HTERT RPE-1 (cell line): ENCODE results near the gene ADAM17.
"Not testable (repeated sequence)": the region's sequence is repeated elsewhere in the genome, so short reads cannot be mapped to it uniquely, and the experiment has no call there.

Experiments used
- in situ Hi-C: fragments of 300-500 bp; cut with MboI; formaldehyde crosslinking; loops from 4 replicates; pipeline ENCODE4 v1.14.3; 2020; ENCODE audit warnings: low sequenced_read_pairs

ADAM17 gene

DNA sequence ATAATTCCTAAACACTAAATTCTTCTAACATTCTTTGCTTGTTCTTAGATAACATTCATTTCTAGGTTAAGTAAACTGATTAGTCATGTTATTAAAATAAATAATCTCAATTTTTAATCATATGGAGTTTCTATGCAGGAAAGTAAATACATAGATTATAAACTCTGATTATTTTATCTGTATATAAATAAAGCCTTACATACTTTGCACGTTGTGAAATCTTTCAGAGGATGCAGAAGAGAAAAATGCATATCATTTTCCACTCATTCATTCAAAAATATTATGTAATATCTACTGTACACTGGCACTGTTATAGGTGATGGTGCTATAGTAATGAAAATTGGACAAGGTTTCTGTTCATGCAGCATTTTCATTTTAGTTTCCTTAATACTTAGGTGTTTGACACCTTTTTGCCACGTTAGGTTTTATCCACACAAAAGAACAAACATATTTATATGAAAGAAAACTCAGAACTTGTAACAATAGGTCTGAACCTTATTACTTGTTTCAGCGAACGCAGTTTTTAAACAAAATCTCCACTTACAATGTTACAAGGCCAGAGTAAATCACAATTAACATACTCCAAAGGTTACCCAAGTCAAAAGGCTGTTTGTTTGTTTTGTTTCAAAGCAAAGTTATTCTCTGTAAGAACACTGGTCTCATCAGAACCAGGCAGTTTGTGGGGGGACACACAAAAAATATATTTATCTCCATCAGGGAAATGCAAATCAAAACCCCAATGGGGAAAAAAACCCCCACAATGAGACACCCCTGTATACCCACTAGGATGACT lies 27.4 kb downstream of the ADAM17 start:
- in situ Hi-C loops = no loop called here

DNA sequence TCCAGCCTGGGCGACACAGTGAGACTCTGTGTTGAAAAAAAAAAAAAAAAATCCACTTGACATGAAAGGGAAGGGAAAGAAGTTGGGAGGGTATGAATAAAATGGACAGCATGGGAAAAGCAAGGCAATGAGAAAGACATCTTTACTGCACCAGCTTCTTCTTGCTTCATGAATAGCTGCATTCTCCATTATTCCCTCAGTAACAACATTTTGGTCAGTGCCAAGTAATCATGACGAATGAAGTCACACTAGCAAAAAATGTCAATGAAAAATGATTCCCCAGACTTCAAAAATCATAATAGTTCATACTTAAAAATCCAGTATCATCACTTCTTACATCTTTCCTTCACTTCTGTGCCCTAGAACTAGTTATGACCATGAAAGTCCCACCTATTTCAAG lies 30.4 kb downstream of the ADAM17 start:
- in situ Hi-C loops = no loop called here

DNA sequence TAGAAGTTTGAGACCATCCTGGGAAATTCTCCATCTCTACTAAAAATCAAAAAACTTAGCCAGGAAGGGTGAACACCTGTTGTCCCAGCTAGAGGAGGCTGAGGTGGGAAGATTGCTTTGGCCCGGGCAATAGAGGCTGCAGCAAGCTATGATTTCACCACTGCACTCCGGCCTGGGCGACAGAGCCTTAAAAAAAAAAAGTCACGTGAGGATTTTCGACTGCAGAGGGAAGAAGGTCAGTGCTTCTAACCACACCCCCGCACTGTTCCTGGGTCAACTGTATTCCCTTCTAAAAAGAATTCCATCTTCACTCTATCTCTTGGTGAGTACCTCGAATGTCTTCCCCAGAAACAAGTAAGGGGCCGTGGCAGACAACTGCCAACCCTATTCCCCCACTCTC lies 31.3 kb downstream of the ADAM17 start:
- in situ Hi-C loops = no loop called here

DNA sequence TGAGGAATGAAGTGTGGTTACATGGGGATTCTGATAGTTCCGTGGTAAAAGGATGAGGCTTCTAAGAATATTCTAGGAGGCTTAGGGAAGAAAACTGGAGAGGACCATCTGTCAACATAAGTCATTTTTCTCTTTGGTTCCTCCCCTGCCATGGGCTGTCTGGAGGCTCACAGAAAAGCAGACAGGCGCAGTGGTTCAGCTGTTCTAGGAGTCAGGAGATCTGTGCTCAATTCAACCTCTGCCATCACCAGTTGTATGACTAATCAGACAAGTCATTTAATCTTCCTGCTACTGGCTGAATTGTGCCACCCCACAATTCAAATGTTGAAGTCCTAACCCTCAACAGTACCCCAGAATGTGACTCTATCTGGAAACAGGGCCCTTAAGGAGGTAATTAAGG lies 36.4 kb downstream of the ADAM17 start:
- in situ Hi-C loops = no loop called here

DNA sequence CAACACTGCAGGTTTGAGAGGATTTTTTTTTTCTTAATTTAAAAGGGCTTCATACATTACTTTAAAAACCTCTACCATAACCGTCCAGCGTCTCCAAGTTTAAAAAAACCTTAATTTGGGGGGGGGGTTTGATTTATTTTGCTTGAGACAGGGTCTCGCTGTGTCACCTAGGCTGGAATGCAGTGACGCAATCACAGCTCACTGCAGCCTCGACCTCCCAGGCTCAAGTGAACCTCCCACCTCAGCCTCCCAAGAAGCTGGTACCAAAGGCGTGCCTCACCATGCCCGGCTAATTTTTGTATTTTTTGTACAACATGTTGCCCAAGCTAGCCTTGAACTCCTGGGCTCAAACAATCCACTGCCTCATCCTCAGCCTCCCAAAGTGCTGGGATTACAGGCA lies 36.9 kb downstream of the ADAM17 start:
- in situ Hi-C loops = no loop called here

DNA sequence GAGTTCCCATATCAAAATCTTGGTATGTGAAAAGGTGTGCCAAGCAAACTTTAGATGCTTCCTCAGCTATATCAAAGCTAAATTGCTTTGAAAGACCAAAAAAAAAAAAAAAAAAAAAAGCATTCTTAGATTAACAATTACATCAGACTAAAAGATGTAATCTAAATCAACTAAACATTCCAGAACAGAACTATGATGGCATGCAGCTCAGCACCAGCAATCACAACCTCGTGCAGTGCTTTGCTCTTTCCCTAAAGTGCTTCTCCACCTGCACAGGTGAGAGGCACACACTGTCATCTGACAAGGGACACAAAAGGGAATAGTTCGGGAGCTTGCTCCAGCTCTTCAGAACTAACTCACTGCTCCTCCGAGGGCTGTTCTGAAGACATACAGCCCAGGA lies 37.5 kb downstream of the ADAM17 start:
- in situ Hi-C loops = no loop called here

DNA sequence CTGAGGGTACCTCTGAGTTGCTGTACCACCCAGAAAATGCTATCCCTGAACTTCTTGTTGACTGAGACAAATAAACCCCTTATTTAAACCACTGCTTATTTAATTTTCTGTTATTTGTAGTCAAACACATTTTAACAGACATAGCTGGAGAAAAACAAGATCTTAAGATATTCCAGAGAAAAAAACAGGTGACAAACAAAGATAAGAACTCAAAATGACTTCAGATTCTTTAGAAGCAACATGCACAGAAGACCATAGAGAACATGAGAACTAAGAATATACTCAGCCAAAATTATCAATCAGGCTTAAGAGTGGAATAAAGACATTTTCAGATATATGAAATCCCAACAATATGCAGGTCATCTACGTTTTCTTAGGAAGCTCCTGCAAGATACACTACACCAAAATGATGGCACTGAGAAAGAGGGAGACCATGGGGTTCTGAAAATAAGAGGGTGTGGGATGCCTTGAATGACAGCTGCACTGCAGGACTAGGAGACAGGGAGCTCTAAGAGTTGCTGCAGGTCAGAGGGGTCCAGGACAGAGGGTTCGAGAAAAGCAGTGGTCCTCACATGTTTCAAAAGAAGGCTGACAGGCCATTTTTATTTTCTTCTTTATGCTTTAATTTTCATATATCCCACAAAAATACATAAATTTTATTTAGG lies 38.4 kb downstream of the ADAM17 start:
- in situ Hi-C loops = no loop called here

DNA sequence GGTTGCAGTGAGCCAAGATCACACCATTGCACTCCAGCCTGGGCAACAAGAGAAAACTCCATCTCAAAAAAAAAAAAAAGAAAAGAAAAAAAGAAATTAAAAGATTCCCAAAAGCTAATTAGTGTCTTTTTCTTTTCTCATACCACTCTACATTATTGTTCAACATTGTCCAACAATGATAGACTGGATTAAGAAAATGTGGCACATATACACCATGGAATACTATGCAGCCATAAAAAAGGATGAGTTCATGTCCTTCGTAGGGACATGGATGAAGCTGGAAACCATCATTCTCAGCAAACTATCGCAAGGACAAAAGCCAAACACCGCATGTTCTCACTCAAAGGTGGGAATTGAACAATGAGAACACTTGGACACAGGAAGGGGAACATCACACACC lies 41.7 kb downstream of the ADAM17 start:
- in situ Hi-C loops = not testable (repeated sequence)

DNA sequence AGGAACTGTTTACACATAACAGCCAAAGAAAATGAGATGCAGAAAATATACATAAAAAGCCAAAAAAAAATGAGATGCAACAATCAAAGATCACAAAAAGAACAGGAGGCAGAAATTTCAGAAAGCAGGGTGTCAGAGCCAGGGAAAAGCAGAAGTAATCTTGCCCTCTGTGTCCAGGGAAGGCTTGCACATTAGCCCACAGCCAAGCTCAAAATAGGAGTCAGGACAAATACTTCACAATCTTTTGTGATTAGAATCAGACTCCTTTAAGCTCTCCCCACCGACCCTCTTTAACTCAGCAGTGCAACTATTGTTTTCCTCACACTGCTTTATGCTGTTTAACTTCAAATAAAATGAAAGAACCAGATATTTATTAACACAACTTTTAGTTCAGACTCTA lies 46.7 kb downstream of the ADAM17 start:
- in situ Hi-C loops = no loop called here

DNA sequence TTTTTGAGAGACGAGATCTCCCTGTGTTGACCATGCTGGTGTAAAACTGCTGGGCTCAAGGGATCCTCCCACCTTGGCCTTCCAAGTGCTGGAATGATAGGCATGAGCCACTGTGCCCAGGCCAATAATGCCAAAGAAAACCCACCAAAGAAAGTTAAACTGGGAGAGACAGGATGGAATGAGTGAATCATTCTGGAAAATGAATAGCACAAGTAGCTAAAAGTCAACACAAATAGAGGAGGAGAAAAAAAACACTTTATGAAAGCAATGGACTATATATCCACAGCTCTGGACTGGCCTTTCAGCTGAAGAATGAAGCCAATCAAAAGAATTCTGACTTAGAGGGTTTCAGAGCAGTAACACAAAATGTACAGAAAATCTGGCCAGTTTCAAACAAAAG lies 57.4 kb downstream of the ADAM17 start:
- in situ Hi-C loops = no loop called here

DNA sequence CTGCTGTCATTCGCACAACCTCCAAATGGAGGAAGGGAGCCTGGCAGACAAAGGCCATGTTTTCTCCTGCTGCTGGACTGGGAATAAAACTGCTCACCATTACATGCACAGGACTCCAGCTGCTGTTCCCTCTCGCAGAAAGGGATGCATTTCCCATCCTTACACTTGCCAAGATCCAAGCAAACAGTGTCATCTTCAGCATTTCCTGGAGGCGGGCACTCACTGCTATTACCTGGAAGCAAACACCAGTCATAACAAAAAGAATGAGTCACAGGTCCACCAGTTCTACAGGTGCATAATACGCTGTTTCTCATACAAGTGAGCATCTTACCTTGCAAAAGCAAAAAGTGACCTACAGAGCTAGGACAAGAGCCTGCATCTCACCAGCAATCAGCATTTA lies 58.6 kb downstream of the ADAM17 start:
- in situ Hi-C loops = no loop called here

DNA sequence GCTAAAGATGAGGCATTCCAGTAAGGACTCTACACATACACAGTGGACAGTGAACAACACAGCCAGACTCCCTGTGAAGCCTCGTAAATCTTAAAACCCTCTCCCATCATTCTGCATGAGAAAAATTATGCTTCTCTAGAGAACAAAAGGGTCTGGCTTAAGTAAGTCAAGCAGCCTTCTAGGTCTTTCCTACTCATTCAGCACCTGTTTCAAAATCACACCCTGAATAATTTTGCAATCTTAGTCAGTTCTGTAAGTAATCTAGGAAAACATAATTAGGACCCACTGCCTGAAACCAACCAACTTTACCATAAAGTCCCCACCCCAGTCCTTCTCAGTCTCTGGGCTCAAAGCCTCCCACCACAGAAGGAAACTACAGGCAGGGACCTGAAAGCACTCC lies 61.5 kb downstream of the ADAM17 start:
- in situ Hi-C loops = no loop called here

DNA sequence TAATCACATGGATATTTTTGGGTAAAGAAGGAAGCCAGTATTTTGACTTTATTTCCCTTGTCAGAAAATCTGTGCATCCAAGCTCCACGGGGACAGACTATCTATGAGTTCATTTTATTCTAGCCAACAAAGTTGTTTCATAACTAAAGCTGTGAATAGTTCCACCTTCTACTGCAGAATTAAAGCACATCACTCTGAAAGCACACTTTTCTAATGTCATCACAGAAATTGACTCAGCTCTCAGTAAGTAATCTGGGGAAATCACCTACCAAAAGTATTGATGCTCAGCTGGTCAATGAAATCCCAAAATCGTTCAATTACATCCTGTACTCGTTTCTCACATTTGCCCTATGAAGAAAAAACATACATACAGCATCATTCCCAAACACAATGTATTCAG lies 62.2 kb downstream of the ADAM17 start:
- in situ Hi-C loops = no loop called here

DNA sequence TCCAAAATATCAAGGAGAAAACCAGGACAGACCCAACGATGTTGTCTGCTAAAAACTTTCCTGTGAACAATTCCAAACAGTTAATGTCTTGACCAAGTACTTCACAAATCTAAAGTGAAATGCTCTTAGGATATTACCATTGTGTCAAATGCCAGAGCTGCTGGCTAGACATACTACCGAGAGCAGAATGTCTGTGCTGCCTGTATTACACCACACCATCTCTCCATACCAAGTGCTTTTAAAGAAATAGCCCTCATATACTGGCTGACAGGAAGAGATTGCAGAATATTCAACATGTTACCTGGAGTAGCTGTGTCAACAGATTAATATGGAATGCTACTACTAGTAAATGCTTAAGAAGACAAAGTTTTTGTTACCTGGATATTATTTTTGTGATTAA lies 62.7 kb downstream of the ADAM17 start:
- in situ Hi-C loops = no loop called here

DNA sequence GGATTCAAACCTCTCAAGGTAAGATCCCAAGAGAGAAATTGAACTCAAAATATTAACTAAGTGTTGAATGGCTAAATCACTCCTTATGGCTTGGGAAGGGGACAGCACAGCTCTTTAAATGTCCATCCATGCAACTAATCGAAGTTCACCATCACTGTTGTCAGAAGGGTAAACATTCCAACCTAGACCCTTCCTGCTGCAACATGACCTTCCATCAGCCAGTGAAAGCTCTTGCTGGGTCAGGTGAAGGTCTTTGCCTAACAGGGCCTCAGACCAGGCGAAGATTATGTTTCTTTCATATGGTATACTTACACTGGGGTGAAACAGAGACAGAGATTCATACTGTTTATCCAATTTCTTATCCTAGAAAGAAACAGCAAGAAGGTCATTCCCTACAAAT lies 64.8 kb downstream of the ADAM17 start:
- in situ Hi-C loops = no loop called here

DNA sequence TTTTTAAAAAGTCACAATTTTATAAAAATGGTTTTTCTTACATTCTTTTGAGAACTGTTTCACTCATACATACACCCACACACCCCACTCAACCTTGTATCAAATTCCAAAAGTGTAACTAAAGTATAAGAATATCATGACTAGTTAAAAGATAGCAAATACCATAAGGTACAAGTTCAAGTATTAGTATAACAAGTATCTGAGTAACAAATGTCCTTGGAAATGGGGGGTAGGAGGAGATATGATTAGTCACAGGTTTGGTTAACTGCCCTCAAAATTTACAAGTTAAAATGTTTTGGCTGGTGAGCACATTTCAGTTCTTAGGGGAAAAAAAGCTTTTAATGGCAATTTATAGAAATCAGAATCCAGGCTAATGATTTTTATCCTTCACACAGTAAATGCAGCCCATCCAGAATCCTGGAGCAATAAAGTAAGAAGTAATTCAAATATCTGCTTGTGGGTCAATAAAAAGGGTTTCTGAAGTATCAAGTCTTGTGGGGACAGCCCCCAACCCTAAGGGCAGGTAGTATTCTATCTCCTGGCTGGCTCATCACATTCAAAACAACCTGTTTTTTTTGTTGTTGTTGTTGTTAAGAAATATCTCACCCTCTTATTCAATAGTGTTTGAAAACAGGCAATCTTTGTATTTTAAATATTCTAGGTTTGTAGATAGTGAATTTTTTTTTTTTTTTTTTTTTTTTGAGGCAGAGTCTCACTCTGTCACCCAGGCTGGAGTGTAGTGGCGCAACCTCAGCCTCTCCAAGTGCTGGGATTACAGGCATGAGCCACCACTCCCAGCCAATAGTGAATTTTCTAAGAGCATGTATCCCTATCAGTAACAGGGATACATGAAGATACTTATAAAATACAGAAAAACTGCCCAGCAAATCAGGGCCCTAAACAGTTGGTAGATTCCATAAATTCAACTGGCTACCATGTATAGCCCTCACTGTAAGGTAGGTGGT lies 66.8 kb downstream of the ADAM17 start:
- in situ Hi-C loops = no loop called here

DNA sequence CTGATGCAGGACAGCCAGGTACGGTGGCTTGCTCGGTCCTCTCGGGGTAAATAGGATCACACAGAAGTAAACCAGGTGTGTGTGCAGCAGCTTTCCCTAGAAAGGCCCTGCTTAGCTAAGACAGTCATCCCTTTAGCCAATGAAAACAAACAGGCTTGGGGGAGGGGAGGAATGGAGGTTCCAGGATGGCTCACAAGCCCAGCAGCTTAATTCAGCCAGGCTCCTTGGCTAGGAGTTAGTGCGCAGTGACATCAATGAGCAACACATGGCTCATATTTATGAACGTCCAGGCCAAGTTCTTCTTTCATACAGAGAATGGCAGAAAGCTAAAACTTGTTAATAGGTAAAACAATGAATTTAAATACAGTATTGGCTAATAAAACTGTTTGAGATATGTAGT lies 71.1 kb downstream of the ADAM17 start:
- in situ Hi-C loops = no loop called here

DNA sequence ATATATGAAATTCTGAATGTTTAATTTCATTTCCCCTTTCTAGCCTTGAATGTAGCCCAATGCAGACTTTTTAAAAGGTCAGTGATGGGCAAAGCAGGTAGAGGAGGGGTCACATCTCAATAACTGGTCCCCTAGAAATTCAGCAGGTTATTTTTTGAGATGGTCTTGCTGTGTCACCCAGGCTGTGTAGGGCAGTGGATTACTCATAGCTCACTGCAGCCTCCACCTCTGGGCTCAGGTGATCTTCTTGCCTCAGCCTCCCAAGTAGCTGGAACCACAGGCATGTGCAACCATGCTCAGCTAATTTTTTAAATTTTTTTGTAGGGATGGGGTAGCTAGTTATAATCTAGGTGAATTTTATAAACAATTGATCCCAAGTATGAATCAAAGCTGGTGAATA lies 72.5 kb downstream of the ADAM17 start:
- in situ Hi-C loops = no loop called here

DNA sequence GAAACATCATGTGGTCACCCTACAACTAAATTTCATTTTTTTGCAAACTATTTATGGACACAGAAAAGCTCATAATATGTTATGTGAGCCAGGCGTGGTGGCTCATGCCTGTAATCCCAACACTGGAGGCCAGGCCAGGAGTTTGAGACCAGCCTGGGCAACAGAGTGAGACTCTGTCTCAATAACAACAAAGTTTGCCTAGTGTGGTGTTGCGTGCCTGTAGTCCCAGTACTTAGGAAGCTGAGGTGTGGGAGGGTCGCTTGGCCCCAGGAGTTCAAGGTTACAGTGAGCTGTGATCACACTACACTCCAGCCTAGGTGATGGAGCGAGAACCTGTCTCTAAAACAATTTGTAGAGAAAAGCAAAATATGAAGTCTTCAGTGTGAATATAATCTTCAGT lies 75.5 kb downstream of the ADAM17 start:
- in situ Hi-C loops = no loop called here

DNA sequence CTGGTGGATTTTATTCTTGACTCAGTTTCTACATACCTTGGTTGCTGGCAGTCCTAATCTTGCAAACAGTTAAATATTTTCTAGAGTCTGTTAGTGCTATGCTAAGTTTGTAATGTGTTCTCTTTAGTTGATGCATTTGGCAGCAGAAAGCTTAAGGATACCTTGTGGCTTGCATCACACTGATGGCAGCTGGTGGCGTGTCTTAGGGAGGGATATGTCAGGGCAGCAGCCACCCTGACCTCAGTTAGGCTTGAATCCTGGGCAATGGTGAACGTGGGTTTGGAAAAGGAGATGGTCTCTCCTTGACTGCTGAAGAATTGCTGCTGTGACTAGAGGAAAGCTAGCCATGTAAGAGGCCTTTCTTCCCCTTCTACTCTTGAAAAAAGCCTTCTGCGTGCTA lies 77.1 kb downstream of the ADAM17 start:
- in situ Hi-C loops = no loop called here

DNA sequence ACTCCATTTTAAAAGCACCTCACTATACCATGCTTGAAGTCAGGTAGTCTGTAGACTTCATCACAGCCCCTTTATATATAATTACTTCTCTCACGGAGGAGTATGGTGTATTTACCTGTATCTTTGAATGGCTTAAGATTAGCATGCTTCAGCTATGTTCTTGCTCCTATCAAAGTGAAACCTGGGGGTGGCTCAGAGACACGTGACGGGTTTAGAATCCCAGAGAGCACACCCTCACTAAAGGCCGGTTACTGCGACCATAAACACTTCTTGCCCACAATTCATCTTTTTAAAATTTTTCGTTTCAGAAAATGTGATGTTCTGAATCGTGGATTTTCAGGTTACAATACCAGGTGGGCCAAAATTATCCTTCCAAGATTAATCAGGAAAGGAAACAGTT lies 77.7 kb downstream of the ADAM17 start:
- in situ Hi-C loops = no loop called here
